DND-41 (cell line): Measurements from ENCODE around the gene KAT6B.

Source experiments
- ATAC-seq: fragments of 200-7000 bp; cut with Tn5 transposase; 3 replicates; pipeline ENCODE4 v1.9.1; 2021; ENCODE audit warnings: low read depth; ENCODE audit not compliant: insufficient read depth
- DNase-seq: peaks from one replicate; pipeline ENCODE4 v3.0.0-alpha.2; 2020
- H2AFZ ChIP-seq: 2 replicates; pipeline ENCODE4 v1.6.0; 2012; ENCODE audit warnings: low read depth, low read length
- H3K27ac ChIP-seq: 2 replicates; pipeline ENCODE4 v1.5.1; 2012; ENCODE audit warnings: low read length, inconsistent platforms
- H3K27me3 ChIP-seq: fragments of 200-600 bp; sonication (generic); 2 replicates; pipeline ENCODE4 v1.6.0; 2012; ENCODE audit warnings: low read length, mild to moderate bottlenecking, inconsistent platforms; ENCODE audit not compliant: insufficient read depth, poor library complexity
- H3K36me3 ChIP-seq: 2 replicates; pipeline ENCODE4 v1.5.1; 2012; ENCODE audit warnings: low read length, inconsistent platforms; ENCODE audit not compliant: insufficient read depth
- H3K4me1 ChIP-seq: 2 replicates; pipeline ENCODE4 v1.5.1; 2012; ENCODE audit warnings: mild to moderate bottlenecking, low read length; ENCODE audit not compliant: insufficient read depth
- H3K4me2 ChIP-seq: 2 replicates; pipeline ENCODE4 v1.6.0; 2012; ENCODE audit warnings: mild to moderate bottlenecking, moderate library complexity, low read length, inconsistent platforms; ENCODE audit not compliant: insufficient read depth
- H3K4me3 ChIP-seq, 2 experiments: fragments of 200-600 bp in 1 of 2; shearing (Covaris generic) in 1 of 2; 2 replicates each; pipeline ENCODE4 v1.5.1; 2012 to 2016; ENCODE audit warnings: inconsistent platforms in 2 of 2, low read length in 2 of 2, mild to moderate bottlenecking in 2 of 2, low read depth in 1 of 2, moderate library complexity in 1 of 2
- H3K79me2 ChIP-seq: 2 replicates; pipeline ENCODE4 v1.6.0; 2012; ENCODE audit warnings: low read length, inconsistent platforms; ENCODE audit not compliant: insufficient read depth
- H3K9ac ChIP-seq: 2 replicates; pipeline ENCODE4 v1.6.0; 2012; ENCODE audit warnings: low read depth, mild to moderate bottlenecking, inconsistent platforms, low read length, moderate library complexity
- H3K9me3 ChIP-seq: 2 replicates; pipeline ENCODE4 v1.5.1; 2012; ENCODE audit warnings: low read length, moderate library complexity, mild to moderate bottlenecking, inconsistent platforms; ENCODE audit not compliant: insufficient read depth, severe bottlenecking
- H4K20me1 ChIP-seq: 2 replicates; pipeline ENCODE4 v1.6.0; 2012; ENCODE audit warnings: low read length; ENCODE audit not compliant: insufficient read depth
- EZH2 ChIP-seq: IDR thresholded peaks from 3 replicates; pipeline ENCODE4 v1.6.1; 2012; ENCODE audit warnings: borderline replicate concordance, low read depth, mild to moderate bottlenecking, moderate library complexity, low read length, inconsistent platforms; ENCODE audit not compliant: severe bottlenecking
- TF ChIP-seq, protein P1 (sequence below): IDR thresholded peaks from 2 replicates; pipeline ENCODE4 v1.5.1; 2012; ENCODE audit warnings: borderline replicate concordance, low read length, moderate library complexity, mild to moderate bottlenecking; ENCODE audit not compliant: poor library complexity, severe bottlenecking; ENCODE audit errors: extremely low read depth

The KAT6B gene

DNA sequence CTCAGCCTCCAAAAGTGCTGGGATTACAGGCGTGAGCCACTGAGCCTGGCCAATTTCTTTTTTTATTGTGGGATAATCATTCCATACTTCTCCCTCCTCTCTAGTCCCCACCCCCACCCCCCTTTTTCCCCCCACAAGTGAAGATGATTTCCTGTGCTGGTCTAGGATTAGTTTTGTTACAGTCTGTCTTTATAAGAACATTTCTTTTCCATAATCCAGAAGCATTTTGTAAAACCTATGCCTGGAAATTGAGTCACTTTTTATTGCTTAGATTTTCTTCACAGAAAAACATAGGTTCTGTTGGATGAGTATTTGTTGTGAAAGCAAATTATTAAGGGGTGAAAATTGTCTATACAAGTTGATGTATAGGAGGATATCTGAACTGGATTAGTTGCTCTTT, 98.9 kb downstream of the KAT6B start:
- no peaks in the 10 kb centered on the region for H3K4me1 ChIP-seq

DNA sequence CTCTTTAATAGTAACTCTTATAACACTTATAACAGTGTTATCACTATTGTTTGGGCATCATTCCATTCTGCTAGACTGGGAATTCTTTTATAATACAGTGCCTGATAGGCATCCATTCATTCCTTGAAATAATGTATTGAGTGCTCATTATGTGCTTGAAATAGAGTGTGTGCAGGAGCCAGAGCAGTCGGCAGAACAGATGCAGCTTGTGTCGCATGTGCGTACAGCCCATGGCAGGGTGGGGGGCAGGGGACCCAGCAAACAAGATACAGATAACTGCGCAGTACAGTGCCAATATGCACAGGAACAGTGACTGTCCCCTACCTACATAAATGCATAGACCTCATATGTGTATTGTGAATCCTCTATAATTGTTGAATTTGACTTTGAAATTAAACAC, 99.3 kb downstream of the KAT6B start:
- no peaks in the 10 kb centered on the region for H3K4me1 ChIP-seq
- peaks cover 10% of the 10 kb centered on the region for H4K20me1 ChIP-seq
- H3K36me3 ChIP-seq, result no peaks in the 10 kb centered on the region
- no peak overlapping the region for H3K9ac ChIP-seq
- no peak overlapping the region for H2AFZ ChIP-seq
- DNase-seq, result no peak
- ATAC-seq, result no peak
- H3K27me3 ChIP-seq, result no peaks in the 10 kb centered on the region
- H3K79me2 ChIP-seq, result peaks cover 8% of the 10 kb centered on the region; the same call in 1 of the 2 replicates
- H3K4me3 ChIP-seq, result no peak overlapping the region
- H3K27ac ChIP-seq, result no peak overlapping the region
- no peaks in the 10 kb centered on the region for H3K9me3 ChIP-seq
- H3K4me2 ChIP-seq, result no peak overlapping the region
- no peak for TF ChIP-seq EZH2
- TF ChIP-seq, protein P1, sequence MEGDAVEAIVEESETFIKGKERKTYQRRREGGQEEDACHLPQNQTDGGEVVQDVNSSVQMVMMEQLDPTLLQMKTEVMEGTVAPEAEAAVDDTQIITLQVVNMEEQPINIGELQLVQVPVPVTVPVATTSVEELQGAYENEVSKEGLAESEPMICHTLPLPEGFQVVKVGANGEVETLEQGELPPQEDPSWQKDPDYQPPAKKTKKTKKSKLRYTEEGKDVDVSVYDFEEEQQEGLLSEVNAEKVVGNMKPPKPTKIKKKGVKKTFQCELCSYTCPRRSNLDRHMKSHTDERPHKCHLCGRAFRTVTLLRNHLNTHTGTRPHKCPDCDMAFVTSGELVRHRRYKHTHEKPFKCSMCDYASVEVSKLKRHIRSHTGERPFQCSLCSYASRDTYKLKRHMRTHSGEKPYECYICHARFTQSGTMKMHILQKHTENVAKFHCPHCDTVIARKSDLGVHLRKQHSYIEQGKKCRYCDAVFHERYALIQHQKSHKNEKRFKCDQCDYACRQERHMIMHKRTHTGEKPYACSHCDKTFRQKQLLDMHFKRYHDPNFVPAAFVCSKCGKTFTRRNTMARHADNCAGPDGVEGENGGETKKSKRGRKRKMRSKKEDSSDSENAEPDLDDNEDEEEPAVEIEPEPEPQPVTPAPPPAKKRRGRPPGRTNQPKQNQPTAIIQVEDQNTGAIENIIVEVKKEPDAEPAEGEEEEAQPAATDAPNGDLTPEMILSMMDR, result no peak

More for the DNA sequence above, 98.9 kb downstream of the KAT6B start:
- no peak overlapping the region for H3K4me2 ChIP-seq
- TF ChIP-seq, protein P1, result no peak
- TF ChIP-seq EZH2, result no peak
- H3K27me3 ChIP-seq, result no peaks in the 10 kb centered on the region
- H3K79me2 ChIP-seq, result peaks cover 8% of the 10 kb centered on the region; the same call in 1 of the 2 replicates
- H3K36me3 ChIP-seq, result no peaks in the 10 kb centered on the region
- no peak overlapping the region for H3K9ac ChIP-seq
- DNase-seq (no peak), ATAC-seq (no peak)
- H2AFZ ChIP-seq, result no peak overlapping the region
- H3K27ac ChIP-seq, result no peak overlapping the region
- H3K4me3 ChIP-seq, result no peak overlapping the region
- H4K20me1 ChIP-seq, result peaks cover 10% of the 10 kb centered on the region
- H3K9me3 ChIP-seq, result no peaks in the 10 kb centered on the region

DNA sequence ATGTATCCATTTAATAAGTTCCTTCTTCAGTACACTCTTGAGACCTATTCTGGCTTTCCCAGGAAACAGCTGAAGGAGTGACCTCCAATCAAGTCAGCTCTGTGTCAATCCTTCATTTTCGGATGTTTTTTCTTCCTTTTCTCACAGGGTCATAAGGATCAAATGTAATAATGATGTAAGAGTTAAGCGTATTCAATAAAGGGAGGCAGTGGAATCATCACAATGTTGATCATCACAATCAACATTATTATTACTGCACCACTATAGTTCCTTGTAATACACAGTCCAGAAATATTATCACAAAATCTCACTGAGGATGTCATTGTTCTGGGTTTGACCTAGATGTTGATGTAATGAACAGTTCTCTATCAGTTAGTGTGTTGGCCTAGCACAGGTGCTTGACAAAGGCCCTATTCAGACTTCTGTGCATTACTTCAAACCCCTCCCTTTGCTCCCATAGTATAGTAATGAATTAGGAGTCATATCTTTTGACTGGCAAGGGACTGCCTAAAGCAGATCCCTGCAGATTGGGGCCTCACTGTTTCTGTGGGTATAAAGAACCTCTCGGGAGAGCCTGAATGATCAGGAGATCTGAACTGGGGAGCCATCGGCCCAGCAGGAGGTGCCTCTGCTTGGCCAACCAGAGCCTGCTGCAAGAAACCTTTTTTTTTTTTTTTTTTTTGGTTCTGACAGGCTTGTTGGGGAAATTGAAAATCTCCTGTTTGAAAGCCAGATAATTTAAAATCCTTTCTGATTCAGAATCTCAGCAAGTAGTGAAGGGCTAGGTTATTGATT, 100.6 kb downstream of the KAT6B start:
- H4K20me1 ChIP-seq, result peaks cover 4% of the 10 kb centered on the region; the same call in 1 of the 2 replicates
- no peak overlapping the region for H3K4me2 ChIP-seq
- H3K27me3 ChIP-seq, result no peaks in the 10 kb centered on the region
- H3K4me1 ChIP-seq, result no peaks in the 10 kb centered on the region
- no peak overlapping the region for H2AFZ ChIP-seq
- ATAC-seq, result no peak
- no peak overlapping the region for H3K9ac ChIP-seq
- H3K4me3 ChIP-seq, result no peak overlapping the region
- H3K27ac ChIP-seq, result no peak overlapping the region
- no peak for TF ChIP-seq EZH2
- TF ChIP-seq, protein P1, result no peak
- no peak for DNase-seq
- no peaks in the 10 kb centered on the region for H3K9me3 ChIP-seq
- 0 out of 2 replicates have a peak, but pooled peaks cover 5% of the 10 kb centered on the region for H3K79me2 ChIP-seq
- H3K36me3 ChIP-seq, result no peaks in the 10 kb centered on the region
